HepG2 (cell line): ENCODE measurements around the gene ASAP2. TPM values are rescaled to one million over a fixed set of nuclear protein-coding genes. Genes with fewer than 3 reads are reported as not detected.

Experiments
- ATAC-seq: fragments of 200-7000 bp; cut with Tn5 transposase; 3 replicates; pipeline ENCODE4 v1.9.1; 2020; ENCODE audit warnings: mild to moderate bottlenecking, moderate library complexity
- BruUV-seq: library from RNA; stranded (reverse); fragments of 400-500 nt; replicated peaks from 2 replicates; lab custom pipeline; 2021; lab: Mats Ljungman, UMichigan
- CTCF ChIA-PET: fragments of 300-600 bp; formaldehyde crosslinking; extraction: SDS; loops from one replicate; lab custom pipeline; 2021; ENCODE audit warnings: low total read pairs, inconsistent platforms, low intra/inter-chr PET ratio; lab: Yijun Ruan, JAX
- POLR2A ChIA-PET: fragments of 350-600 bp; sonication (Branson Sonifier 250); formaldehyde crosslinking; loops from one replicate; lab custom pipeline; 2020; ENCODE audit warnings: antibody characterized with exemption, inconsistent platforms; lab: Yijun Ruan, JAX
- DNase-seq: peaks from one replicate; pipeline ENCODE4 v3.0.0-alpha.2; 2015; ENCODE audit warnings: low spot score
- FAIRE-seq: peaks from 3 replicates; lab custom pipeline; 2011; peaks lifted over from hg19 to GRCh38; lab: Jason Lieb, UNC
- H2AFZ ChIP-seq: one replicate; pipeline ENCODE4 v1.6.1; 2011; ENCODE audit warnings: low read length, inconsistent platforms
- H3K27ac ChIP-seq: fragments of 300-600 bp; 3 replicates; pipeline ENCODE4 v1.8.0; 2011; ENCODE audit warnings: mixed run types, mild to moderate bottlenecking, mixed read lengths, low read length, inconsistent platforms; ENCODE audit not compliant: insufficient read depth; ENCODE audit errors: extremely low read length
- H3K27me3 ChIP-seq, 2 experiments: fragments of 200-600 bp in 1 of 2; 2 replicates in 1 of 2; 3 replicates in 1 of 2; pipeline versions ENCODE4 v1.6.0 to v1.8.0; 2011; ENCODE audit warnings: low read length in 2 of 2, mild to moderate bottlenecking in 2 of 2, moderate library complexity in 2 of 2, inconsistent platforms in 1 of 2; ENCODE audit not compliant: insufficient read depth in 2 of 2, control insufficient read depth in 1 of 2
- H3K36me3 ChIP-seq, 2 experiments: fragments of 200-600 bp in 1 of 2; replicated peaks in 1 of 2; 2 replicates in 1 of 2; 3 replicates in 1 of 2; pipeline versions ENCODE4 v1.5.1 to v1.8.0; 2011; ENCODE audit warnings: low read length in 2 of 2, inconsistent platforms in 1 of 2; ENCODE audit not compliant: insufficient read depth in 2 of 2, control insufficient read depth in 1 of 2
- H3K4me1 ChIP-seq: 2 replicates; pipeline ENCODE4 v1.5.1; 2012; ENCODE audit warnings: low read length, inconsistent platforms; ENCODE audit not compliant: insufficient read depth
- H3K4me2 ChIP-seq: 2 replicates; pipeline ENCODE4 v1.6.0; 2011; ENCODE audit warnings: low read depth, low read length, inconsistent platforms
- H3K4me3 ChIP-seq, 3 experiments: fragments of 200-600 bp in 1 of 3; sonication (generic), shearing (Covaris generic) in 1 of 3; replicated peaks in 1 of 3; 2 replicates each; pipeline ENCODE4 v1.5.1; 2011 to 2016; ENCODE audit warnings: low read length in 3 of 3, inconsistent platforms in 2 of 3, low read depth in 2 of 3, mild to moderate bottlenecking in 2 of 3, control low read depth in 1 of 3, mixed read lengths in 1 of 3; ENCODE audit not compliant: insufficient read depth in 1 of 3
- H3K79me2 ChIP-seq: one replicate; pipeline ENCODE4 v1.6.1; 2011; ENCODE audit warnings: low read length, inconsistent platforms; ENCODE audit not compliant: insufficient read depth
- H3K9ac ChIP-seq: 2 replicates; pipeline ENCODE4 v1.6.0; 2011; ENCODE audit warnings: mild to moderate bottlenecking, low read depth, low read length, inconsistent platforms; ENCODE audit not compliant: insufficient read depth
- H3K9me3 ChIP-seq: 2 replicates; pipeline ENCODE4 v1.5.1; 2012; ENCODE audit warnings: mild to moderate bottlenecking, low read length
- H4K20me1 ChIP-seq: 2 replicates; pipeline ENCODE4 v1.6.0; 2011; ENCODE audit warnings: inconsistent platforms, mild to moderate bottlenecking, low read length, moderate library complexity; ENCODE audit not compliant: insufficient read depth
- ARNT ChIP-seq: fragments of 450-650 bp; IDR thresholded peaks from 2 replicates; pipeline ENCODE4 v1.6.1; 2017
- CAMTA2 ChIP-seq: sonication (generic); formaldehyde crosslinking; IDR thresholded peaks from 2 replicates; pipeline ENCODE4 v1.4.0; 2020; ENCODE audit warnings: mild to moderate bottlenecking, missing genetic modification reagents, borderline replicate concordance
- FOSL2 ChIP-seq: sonication (generic); formaldehyde crosslinking; IDR thresholded peaks from 2 replicates; pipeline ENCODE4 v1.4.0; 2020; ENCODE audit warnings: missing genetic modification reagents
- FOXC1 ChIP-seq: sonication (generic); formaldehyde crosslinking; IDR thresholded peaks from 2 replicates; pipeline ENCODE4 v1.8.0; 2022; ENCODE audit warnings: mild to moderate bottlenecking, missing genetic modification reagents, borderline replicate concordance
- IRF2 ChIP-seq: IDR thresholded peaks from 2 replicates; pipeline ENCODE4 v1.6.1; 2018; ENCODE audit warnings: missing genetic modification reagents, missing compliant biosample characterization
- MTF2 ChIP-seq: sonication (generic); formaldehyde crosslinking; IDR thresholded peaks from 2 replicates; pipeline ENCODE4 v1.5.0; 2020; ENCODE audit warnings: missing genetic modification reagents, borderline replicate concordance
- PAF1 ChIP-seq: IDR thresholded peaks from 2 replicates; pipeline ENCODE4 v1.6.1; 2016; ENCODE audit warnings: missing genetic modification reagents, missing compliant biosample characterization
- PBX3 ChIP-seq: sonication (generic); formaldehyde crosslinking; IDR thresholded peaks from 2 replicates; pipeline ENCODE4 v1.8.1; 2023; ENCODE audit warnings: missing genetic modification reagents, inconsistent platforms, borderline replicate concordance
- RFXANK ChIP-seq: IDR thresholded peaks from 2 replicates; pipeline ENCODE4 v1.6.1; 2016
- SMC3 ChIP-seq: IDR thresholded peaks from 2 replicates; pipeline ENCODE4 v1.6.1; 2011; ENCODE audit warnings: low read length, improper control_type of control experiment
- SNAI1 ChIP-seq: sonication (generic); formaldehyde crosslinking; IDR thresholded peaks from 2 replicates; pipeline ENCODE4 v1.5.0; 2020; ENCODE audit warnings: mild to moderate bottlenecking, missing genetic modification reagents, borderline replicate concordance
- TEAD3 ChIP-seq: optimal IDR thresholded peaks from 2 replicates; pipeline ENCODE3; 2016; ENCODE audit warnings: borderline replicate concordance
- ZFP62 ChIP-seq: sonication (generic); formaldehyde crosslinking; IDR thresholded peaks from 2 replicates; pipeline ENCODE4 v1.4.0; 2020; ENCODE audit warnings: missing genetic modification reagents
- ZNF33B ChIP-seq: sonication (generic); formaldehyde crosslinking; IDR thresholded peaks from 2 replicates; pipeline ENCODE4 v1.5.1; 2020; ENCODE audit warnings: mild to moderate bottlenecking, missing genetic modification reagents
- ZNF383 ChIP-seq: sonication (generic); formaldehyde crosslinking; IDR thresholded peaks from 2 replicates; pipeline ENCODE4 v1.4.0; 2020; ENCODE audit warnings: missing genetic modification reagents, mild to moderate bottlenecking, borderline replicate concordance
- ZNF460 ChIP-seq: sonication (generic); formaldehyde crosslinking; IDR thresholded peaks from 2 replicates; pipeline ENCODE4 v1.5.1; 2020; ENCODE audit warnings: missing genetic modification reagents, mild to moderate bottlenecking, borderline replicate concordance
- ZNF510 ChIP-seq: sonication (generic); formaldehyde crosslinking; IDR thresholded peaks from 2 replicates; pipeline ENCODE4 v1.4.0; 2020; ENCODE audit warnings: low read depth, mild to moderate bottlenecking, missing genetic modification reagents
- ZNF556 ChIP-seq: sonication (generic); formaldehyde crosslinking; IDR thresholded peaks from 2 replicates; pipeline ENCODE4 v1.4.0; 2020; ENCODE audit warnings: mild to moderate bottlenecking, missing genetic modification reagents, borderline replicate concordance
- ZNF580 ChIP-seq: IDR thresholded peaks from 2 replicates; pipeline ENCODE4 v1.6.1; 2016; ENCODE audit warnings: low read depth, borderline replicate concordance
- WGBS: methylation state at CpG from one replicate; pipeline ENCODE4 v1.1.6; 2017; ENCODE audit warnings: low lambda C conversion rate; 5-methylcytosine and 5-hydroxymethylcytosine counted together
- in situ Hi-C: cut with HindIII; loops from 2 replicates; pipeline ENCODE4 v1.10.0; 2017; ENCODE audit warnings: low pct_unique_long_range_greater_than_20kb; ENCODE audit not compliant: extremely low pct_ligation_motif_present
- intact Hi-C: fragments of 100-400 bp; cut with micrococcal nuclease; formaldehyde crosslinking; loops from one replicate; pipeline ENCODE4 v1.10.0; 2022; ENCODE audit not compliant: unreplicated experiment
- polyA plus RNA-seq, 8 experiments: library from polyadenylated mRNA; depleted of rRNA in 3 of 8; stranded (reverse) in 7 of 8; unstranded in 1 of 8; fragments of >200 nt; fragmentation: Illumina TruSeq in 4 of 8; extraction: Trizol in 4 of 8; gene quantifications; 2 replicates each; pipeline versions ENCODE4 v1.2.1 to v1.2.3, GENCODE V29; 2011 to 2016; ENCODE audit warnings: low read depth in 4 of 8, missing spikeins in 1 of 8, mixed read lengths in 1 of 8; ENCODE audit not compliant: insufficient read depth in 1 of 8
- total RNA-seq, 5 experiments: library from RNA; depleted of rRNA; stranded (reverse); fragments of >200 nt; fragmentation: Illumina TruSeq; extraction: Trizol; gene quantifications; 2 replicates each; pipeline ENCODE4 v1.2.3, GENCODE V29; 2016; ENCODE audit warnings: low read depth in 1 of 5

ASAP2 gene
- total and polyA plus RNA-seq, 2 of the 13 experiments (the other 11 are each of a cell fraction or from before 2014, with no cell fraction given) = 7.3 to 22.3 TPM

- H3K27me3 ChIP-seq = no peaks in the 10 kb centered on the region
- H3K4me1 ChIP-seq = peaks cover 23% of the 10 kb centered on the region
- DNase-seq (peak; percentile 62), ATAC-seq (peak; percentile 48), FAIRE-seq (no peak)
- POLR2A ChIA-PET = no interaction called here
- no peak overlapping the region for H3K27ac ChIP-seq
- CTCF ChIA-PET = no interaction called here
- no peaks in the 10 kb centered on the region for H4K20me1 ChIP-seq
- no peaks in the 10 kb centered on the region for H3K9me3 ChIP-seq
- peaks cover 2% of the 10 kb centered on the region for H3K79me2 ChIP-seq
- H3K4me2 ChIP-seq = no peak overlapping the region
- BruUV-seq = no TSS peak
- H3K4me3 ChIP-seq = no peak overlapping the region
- no peak overlapping the region for H2AFZ ChIP-seq
- in situ Hi-C loops = no loop called here
- WGBS = 91% methylated on average over 15 of the region's 15 CpGs
- no peak overlapping the region for H3K9ac ChIP-seq
- H3K36me3 ChIP-seq = 0 out of 5 replicates have a peak, but pooled peaks cover 0 to 2% of the 10 kb centered on the region in 2 experiments
- TF ChIP-seq SMC3 (0 out of 2 replicates have a peak, but pooled peaks have one; percentile 10), TEAD3 (peak; percentile 69), FOSL2 (CRISPR knock-in tag) (peak; percentile 75), ZNF510 (no peak)
- TF ChIP-seq, all 625 proteins: peak for 3
- intact Hi-C loops = no loop called here
Observed at GRCh38 chr2:9287400-9288045, 80.9 kb downstream of the ASAP2 start.

GRCh38 chr2:9288233-9288632 lies 81.6 kb downstream of the ASAP2 start:
- H3K4me1 ChIP-seq = peaks cover 23% of the 10 kb centered on the region
- WGBS = 96% methylated on average over 7 of the region's 7 CpGs
- H4K20me1 ChIP-seq = no peaks in the 10 kb centered on the region
- no peak overlapping the region for H3K4me2 ChIP-seq
- peaks cover 2% of the 10 kb centered on the region for H3K79me2 ChIP-seq
- no peak overlapping the region for H2AFZ ChIP-seq
- FAIRE-seq = no peak
- H3K9me3 ChIP-seq = no peaks in the 10 kb centered on the region
- no peak for TF ChIP-seq IRF2
- no peak for TF ChIP-seq ZNF383 (CRISPR knock-in tag)
- no peak for TF ChIP-seq SNAI1 (CRISPR knock-in tag)
- no peak for TF ChIP-seq ZNF556 (CRISPR knock-in tag)
- no peak for TF ChIP-seq ZFP62 (CRISPR knock-in tag)
- no peak for TF ChIP-seq CAMTA2 (CRISPR knock-in tag)
- no peak for TF ChIP-seq ZNF33B (CRISPR knock-in tag)
- no peak for TF ChIP-seq ARNT
- no peak for TF ChIP-seq ZNF580
- no peak for TF ChIP-seq FOXC1 (CRISPR knock-in tag)
- TF ChIP-seq PBX3 (CRISPR knock-in tag) = no peak
- TF ChIP-seq PAF1 (CRISPR knock-in tag) = no peak
- no peak for TF ChIP-seq MTF2 (CRISPR knock-in tag)
- no peak for TF ChIP-seq ZNF460 (CRISPR knock-in tag)
- no peak for TF ChIP-seq RFXANK
- ChIA-PET CTCF (no interaction called here), POLR2A (no interaction called here)
- no TSS peak for BruUV-seq
- no peaks in the 10 kb centered on the region for H3K27me3 ChIP-seq
- H3K27ac ChIP-seq = no peak overlapping the region
- H3K9ac ChIP-seq = no peak overlapping the region
- no peak for ATAC-seq
- in situ Hi-C loops (no loop called here), intact Hi-C loops (no loop called here)
- no peak for DNase-seq
- no peak overlapping the region for H3K4me3 ChIP-seq
- H3K36me3 ChIP-seq = 0 out of 5 replicates have a peak, but pooled peaks cover 0 to under 1% of the 10 kb centered on the region in 2 experiments
